ENCODE results near the gene DNAH8.

- TF ChIP-seq, protein P1, sequence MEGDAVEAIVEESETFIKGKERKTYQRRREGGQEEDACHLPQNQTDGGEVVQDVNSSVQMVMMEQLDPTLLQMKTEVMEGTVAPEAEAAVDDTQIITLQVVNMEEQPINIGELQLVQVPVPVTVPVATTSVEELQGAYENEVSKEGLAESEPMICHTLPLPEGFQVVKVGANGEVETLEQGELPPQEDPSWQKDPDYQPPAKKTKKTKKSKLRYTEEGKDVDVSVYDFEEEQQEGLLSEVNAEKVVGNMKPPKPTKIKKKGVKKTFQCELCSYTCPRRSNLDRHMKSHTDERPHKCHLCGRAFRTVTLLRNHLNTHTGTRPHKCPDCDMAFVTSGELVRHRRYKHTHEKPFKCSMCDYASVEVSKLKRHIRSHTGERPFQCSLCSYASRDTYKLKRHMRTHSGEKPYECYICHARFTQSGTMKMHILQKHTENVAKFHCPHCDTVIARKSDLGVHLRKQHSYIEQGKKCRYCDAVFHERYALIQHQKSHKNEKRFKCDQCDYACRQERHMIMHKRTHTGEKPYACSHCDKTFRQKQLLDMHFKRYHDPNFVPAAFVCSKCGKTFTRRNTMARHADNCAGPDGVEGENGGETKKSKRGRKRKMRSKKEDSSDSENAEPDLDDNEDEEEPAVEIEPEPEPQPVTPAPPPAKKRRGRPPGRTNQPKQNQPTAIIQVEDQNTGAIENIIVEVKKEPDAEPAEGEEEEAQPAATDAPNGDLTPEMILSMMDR (IDR thresholded peaks at IDR 0.05 in 8 of 11, conservative IDR thresholded peaks at IDR 0.05 in 3 of 11) = no peak
- TF ChIP-seq POLR2A (IDR thresholded peaks at IDR 0.05) = no peak
- no peak for TF ChIP-seq POLR2AphosphoS5 (IDR thresholded peaks at IDR 0.05)
Measured at GRCh38 chr6:39018103-39018502, 303.0 kb downstream of the DNAH8 start.

Measured in spleen (tissue), 7 donors.